Hepatocyte (in vitro differentiated cells): ENCODE results near the gene GRPR. TPM values are rescaled to one million over a fixed set of nuclear protein-coding genes. Genes with fewer than 3 reads are reported as not detected.

Experiments used
- DNase-seq: peaks from one replicate; pipeline ENCODE4 v3.0.0-alpha.2; 2016; ENCODE audit warnings: low spot score
- H2AFZ ChIP-seq: fragments of 200-600 bp; sonication (generic); 2 replicates; pipeline ENCODE4 v1.6.0; 2016; ENCODE audit warnings: antibody characterized with exemption, mild to moderate bottlenecking
- H3K27ac ChIP-seq: fragments of 200-600 bp; sonication (generic); 2 replicates; pipeline ENCODE4 v1.5.1; 2016; ENCODE audit warnings: mild to moderate bottlenecking
- H3K27me3 ChIP-seq: fragments of 200-600 bp; sonication (generic); 2 replicates; pipeline ENCODE4 v1.6.1; 2016
- H3K36me3 ChIP-seq: fragments of 200-600 bp; sonication (generic); replicated peaks from 2 replicates; pipeline ENCODE4 v1.5.1; 2016; ENCODE audit warnings: low read depth; ENCODE audit not compliant: insufficient read depth
- H3K4me1 ChIP-seq: fragments of 200-600 bp; sonication (generic); 2 replicates; pipeline ENCODE4 v1.5.1; 2016; ENCODE audit warnings: mild to moderate bottlenecking, moderate library complexity; ENCODE audit not compliant: insufficient read depth
- H3K4me2 ChIP-seq: fragments of 200-600 bp; sonication (generic); 2 replicates; pipeline ENCODE4 v1.6.0; 2016
- H3K4me3 ChIP-seq: fragments of 200-600 bp; sonication (generic); 2 replicates; pipeline ENCODE4 v1.5.1; 2016; ENCODE audit warnings: mild to moderate bottlenecking
- H3K79me2 ChIP-seq: fragments of 200-600 bp; sonication (generic); 2 replicates; pipeline ENCODE4 v1.6.0; 2017; ENCODE audit warnings: mild to moderate bottlenecking
- H3K9me2 ChIP-seq: fragments of 200-600 bp; sonication (generic); replicated peaks from 2 replicates; pipeline ENCODE4 v1.6.0; 2017; ENCODE audit warnings: mild to moderate bottlenecking; ENCODE audit not compliant: insufficient read depth
- H3K9me3 ChIP-seq: fragments of 200-600 bp; sonication (generic); 2 replicates; pipeline ENCODE4 v1.5.1; 2016; ENCODE audit warnings: low read depth, mild to moderate bottlenecking
- H4K20me1 ChIP-seq: fragments of 200-600 bp; sonication (generic); 2 replicates; pipeline ENCODE4 v1.6.0; 2016; ENCODE audit warnings: mild to moderate bottlenecking; ENCODE audit not compliant: insufficient read depth, poor library complexity, severe bottlenecking
- EZH2 ChIP-seq: fragments of 200-600 bp; sonication (generic); IDR thresholded peaks from 2 replicates; pipeline ENCODE4 v1.6.1; 2016; ENCODE audit warnings: antibody characterized with exemption, mild to moderate bottlenecking, borderline replicate concordance
- EZH2phosphoT487 ChIP-seq: fragments of 200-600 bp; sonication (generic); IDR thresholded peaks from one replicate; pipeline ENCODE4 v1.6.1; 2018; ENCODE audit warnings: antibody characterized with exemption, mild to moderate bottlenecking, low read depth, moderate library complexity; ENCODE audit not compliant: unreplicated experiment, severe bottlenecking
- WGBS: methylation state at CpG from one replicate; pipeline ENCODE4 v1.1.6; 2016; ENCODE audit warnings: low lambda C conversion rate; ENCODE audit errors: missing lambda C conversion rate; 5-methylcytosine and 5-hydroxymethylcytosine counted together
- polyA plus RNA-seq: library from polyadenylated mRNA; unstranded; fragments of >200 nt; fragmentation: Nextera tagmentation; extraction: Ambion mirVana; gene quantifications from 2 replicates; pipeline ENCODE4 v1.2.1, GENCODE V29; 2016
- total RNA-seq: library from RNA; depleted of rRNA; stranded (reverse); fragments of >200 nt; gene quantifications from 2 replicates; pipeline ENCODE4 v1.2.3, GENCODE V29; 2014
- TF ChIP-seq, protein P1 (sequence below): fragments of 200-600 bp; sonication (generic); IDR thresholded peaks from 2 replicates; pipeline ENCODE4 v1.5.1; 2016; ENCODE audit warnings: antibody characterized with exemption, mild to moderate bottlenecking; ENCODE audit not compliant: poor library complexity

GRPR gene
- total and polyA plus RNA-seq, 2 experiments from 2014 or later, result 3.7 to 3.8 TPM

DNA sequence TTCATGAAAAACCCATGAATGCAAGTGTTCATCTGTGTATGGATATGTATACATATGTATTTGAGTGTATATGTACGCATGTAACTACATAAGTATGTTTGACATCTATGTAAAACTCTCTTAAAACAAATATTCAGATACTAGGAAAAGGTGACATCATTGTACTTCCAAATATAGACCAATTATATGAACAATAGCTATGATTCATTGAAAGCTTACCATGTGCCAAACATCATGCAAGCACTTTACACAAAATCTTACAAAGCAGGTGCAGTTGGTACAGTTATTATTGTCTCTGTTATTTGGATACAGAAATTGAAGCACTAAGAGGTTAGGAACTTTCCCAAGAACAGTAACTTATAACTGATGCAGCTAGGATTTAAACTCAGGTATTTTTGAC is 65.3 kb downstream of the GRPR start:
- H3K36me3 ChIP-seq, result no peaks in the 10 kb centered on the region
- no peaks in the 10 kb centered on the region for H3K79me2 ChIP-seq
- no peak overlapping the region for H3K4me2 ChIP-seq
- H3K4me3 ChIP-seq, result no peak overlapping the region
- H3K9me3 ChIP-seq, result no peaks in the 10 kb centered on the region
- no peaks in the 10 kb centered on the region for H3K27me3 ChIP-seq
- no peak for DNase-seq
- peaks cover 21% of the 10 kb centered on the region for H3K4me1 ChIP-seq
- H2AFZ ChIP-seq, result no peak overlapping the region
- WGBS, result 0% methylated on average over 1 of the region's 1 CpG
- TF ChIP-seq, protein P1, sequence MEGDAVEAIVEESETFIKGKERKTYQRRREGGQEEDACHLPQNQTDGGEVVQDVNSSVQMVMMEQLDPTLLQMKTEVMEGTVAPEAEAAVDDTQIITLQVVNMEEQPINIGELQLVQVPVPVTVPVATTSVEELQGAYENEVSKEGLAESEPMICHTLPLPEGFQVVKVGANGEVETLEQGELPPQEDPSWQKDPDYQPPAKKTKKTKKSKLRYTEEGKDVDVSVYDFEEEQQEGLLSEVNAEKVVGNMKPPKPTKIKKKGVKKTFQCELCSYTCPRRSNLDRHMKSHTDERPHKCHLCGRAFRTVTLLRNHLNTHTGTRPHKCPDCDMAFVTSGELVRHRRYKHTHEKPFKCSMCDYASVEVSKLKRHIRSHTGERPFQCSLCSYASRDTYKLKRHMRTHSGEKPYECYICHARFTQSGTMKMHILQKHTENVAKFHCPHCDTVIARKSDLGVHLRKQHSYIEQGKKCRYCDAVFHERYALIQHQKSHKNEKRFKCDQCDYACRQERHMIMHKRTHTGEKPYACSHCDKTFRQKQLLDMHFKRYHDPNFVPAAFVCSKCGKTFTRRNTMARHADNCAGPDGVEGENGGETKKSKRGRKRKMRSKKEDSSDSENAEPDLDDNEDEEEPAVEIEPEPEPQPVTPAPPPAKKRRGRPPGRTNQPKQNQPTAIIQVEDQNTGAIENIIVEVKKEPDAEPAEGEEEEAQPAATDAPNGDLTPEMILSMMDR, result no peak
- TF ChIP-seq EZH2 (no peak), EZH2phosphoT487 (no peak)
- no peaks in the 10 kb centered on the region for H4K20me1 ChIP-seq
- no peak overlapping the region for H3K27ac ChIP-seq
- no peaks in the 10 kb centered on the region for H3K9me2 ChIP-seq

DNA sequence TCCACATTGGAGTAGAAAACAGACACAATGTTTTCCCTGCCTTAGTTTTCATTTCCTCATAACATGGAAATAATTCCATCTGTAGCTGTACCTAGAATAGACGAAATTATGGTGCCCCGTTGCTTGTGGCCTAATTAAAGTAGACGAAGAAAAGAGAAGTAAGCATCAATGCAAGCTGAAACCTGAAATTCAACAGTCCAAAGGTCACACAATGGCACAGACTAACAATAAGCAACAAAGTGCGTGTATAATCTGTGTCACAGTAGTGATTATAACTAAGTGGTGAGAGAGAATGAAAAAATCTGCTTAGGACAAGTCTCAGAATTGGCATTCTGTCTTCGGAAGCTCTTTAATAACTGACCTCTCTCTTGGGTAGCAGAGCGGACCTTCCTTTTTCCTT is 68.2 kb downstream of the GRPR start:
- H3K79me2 ChIP-seq, result no peaks in the 10 kb centered on the region
- H3K36me3 ChIP-seq, result no peaks in the 10 kb centered on the region
- no peaks in the 10 kb centered on the region for H3K9me3 ChIP-seq
- no peak overlapping the region for H3K4me2 ChIP-seq
- no peaks in the 10 kb centered on the region for H4K20me1 ChIP-seq
- no peak overlapping the region for H3K4me3 ChIP-seq
- TF ChIP-seq EZH2phosphoT487, result no peak
- no peak for TF ChIP-seq EZH2
- TF ChIP-seq, protein P1, result no peak
- peaks cover 21% of the 10 kb centered on the region for H3K4me1 ChIP-seq
- no peaks in the 10 kb centered on the region for H3K9me2 ChIP-seq
- H3K27ac ChIP-seq, result no peak overlapping the region
- H2AFZ ChIP-seq, result peak overlapping the region; percentile 42
- H3K27me3 ChIP-seq, result no peaks in the 10 kb centered on the region
- WGBS, result 80% methylated on average over 6 of the region's 6 CpGs
- DNase-seq, result no peak

DNA sequence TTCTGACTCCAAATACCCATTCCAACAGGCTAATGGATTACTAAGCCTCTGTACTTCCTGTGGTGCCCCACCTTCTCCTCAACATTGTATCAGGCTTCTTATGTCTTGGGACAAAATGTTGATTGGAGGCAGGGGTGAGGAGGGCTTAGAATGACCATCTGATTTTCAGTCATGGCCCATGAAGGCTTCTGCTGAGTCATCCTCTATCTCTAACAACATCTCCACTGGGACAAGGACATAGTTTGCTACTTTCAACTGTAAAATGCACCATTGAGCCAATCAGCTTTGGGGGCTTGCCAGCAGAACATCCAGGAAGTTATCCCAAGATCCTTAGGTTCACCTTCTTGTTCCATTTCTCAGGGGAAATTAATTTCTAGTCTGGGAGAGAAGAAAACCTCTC is 73.5 kb downstream of the GRPR start:
- Histone ChIP-seq H4K20me1 (no peaks in the 10 kb centered on the region), H3K27me3 (no peaks in the 10 kb centered on the region), H3K4me3 (no peak overlapping the region), H3K36me3 (no peaks in the 10 kb centered on the region), H3K9me3 (no peaks in the 10 kb centered on the region), H3K4me2 (no peak overlapping the region), H3K4me1 (peaks cover 5% of the 10 kb centered on the region), H2AFZ (no peak overlapping the region), H3K27ac (no peak overlapping the region), H3K9me2 (no peaks in the 10 kb centered on the region), H3K79me2 (no peaks in the 10 kb centered on the region)
- no peak for DNase-seq
- TF ChIP-seq, protein P1, result no peak
- TF ChIP-seq EZH2phosphoT487 (no peak), EZH2 (no peak)

GRCh38 chrX:16199343-16199742 is 76.0 kb downstream of the GRPR start:
- 76% methylated on average over 1 of the region's 1 CpG for WGBS
- no peak for DNase-seq
- no peak overlapping the region for H3K4me2 ChIP-seq
- H3K9me3 ChIP-seq, result no peaks in the 10 kb centered on the region
- no peaks in the 10 kb centered on the region for H3K36me3 ChIP-seq
- no peaks in the 10 kb centered on the region for H3K79me2 ChIP-seq
- TF ChIP-seq EZH2 (no peak), EZH2phosphoT487 (no peak)
- TF ChIP-seq, protein P1, result no peak
- no peaks in the 10 kb centered on the region for H3K27me3 ChIP-seq
- H3K9me2 ChIP-seq, result no peaks in the 10 kb centered on the region
- no peaks in the 10 kb centered on the region for H3K4me1 ChIP-seq
- no peak overlapping the region for H3K27ac ChIP-seq
- no peaks in the 10 kb centered on the region for H4K20me1 ChIP-seq
- H3K4me3 ChIP-seq, result no peak overlapping the region
- no peak overlapping the region for H2AFZ ChIP-seq
